ENCODE results near the gene ROR1. TPM values are rescaled to one million over a fixed set of nuclear protein-coding genes. Genes with fewer than 3 reads are reported as not detected.
"Not testable (repeated sequence)": the region's sequence is repeated elsewhere in the genome, so short reads cannot be mapped to it uniquely, and the experiment has no call there.

ROR1 gene
- polyA plus RNA-seq, 5 donors = 56.6 to 103 (median 89.0) TPM

DNA sequence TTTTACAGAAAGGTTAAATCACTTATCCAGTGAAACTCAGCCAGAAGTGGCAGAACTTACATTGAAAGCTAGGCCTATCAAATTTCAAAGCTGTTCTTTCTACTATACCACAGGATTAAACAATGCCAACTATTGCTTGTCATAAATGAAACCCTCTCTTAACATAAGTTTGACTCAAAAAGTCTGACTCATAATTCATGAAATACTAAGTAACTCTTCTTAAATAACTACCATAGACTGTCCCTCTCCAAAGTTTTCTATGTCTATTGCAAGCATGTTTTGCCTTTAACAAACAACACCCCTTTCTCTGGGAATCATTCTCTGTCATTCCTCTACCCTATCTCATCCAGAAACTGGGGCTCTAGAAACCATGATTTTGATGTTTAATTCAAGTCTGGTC, 320.1 kb downstream of the ROR1 start:
- DNase-seq = no peak

DNA sequence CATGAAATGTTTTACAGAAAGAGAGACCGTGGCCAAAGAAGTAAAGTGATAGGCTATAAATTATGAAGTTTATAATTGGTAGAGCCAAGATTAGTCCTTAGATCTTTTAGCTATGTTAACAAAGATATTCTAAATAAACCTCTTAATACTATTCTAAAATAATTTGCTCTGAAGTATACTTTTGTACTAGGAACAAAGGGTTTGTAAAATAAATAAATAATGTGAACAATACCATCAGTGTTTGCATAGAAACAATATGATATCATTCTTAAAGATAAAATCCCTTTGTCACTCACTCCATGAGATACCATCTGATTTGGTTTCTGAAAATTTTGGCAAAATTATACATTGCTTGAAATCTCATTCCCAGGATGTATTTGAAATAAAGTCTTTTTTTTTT, 322.0 kb downstream of the ROR1 start:
- no peak for DNase-seq

DNA sequence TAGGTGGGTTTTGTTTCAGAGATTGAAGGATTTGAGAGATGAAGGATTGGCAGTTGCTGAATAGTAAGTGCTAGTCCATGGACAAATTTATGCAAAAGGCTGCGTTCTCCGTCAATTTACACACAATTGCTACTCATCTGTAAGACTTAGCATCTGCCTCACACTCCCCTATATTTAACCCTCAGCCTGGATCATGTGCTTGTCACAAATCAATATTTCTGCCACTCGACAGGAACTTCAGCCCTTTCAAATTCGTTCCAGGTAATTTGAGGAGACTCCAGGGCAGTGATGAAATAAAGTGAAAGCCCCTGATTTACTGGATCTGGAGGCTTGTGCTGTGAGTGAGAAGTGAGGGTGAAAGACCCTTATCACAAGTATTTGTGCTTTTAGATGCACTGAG, 324.0 kb downstream of the ROR1 start:
- no peak for DNase-seq

DNA sequence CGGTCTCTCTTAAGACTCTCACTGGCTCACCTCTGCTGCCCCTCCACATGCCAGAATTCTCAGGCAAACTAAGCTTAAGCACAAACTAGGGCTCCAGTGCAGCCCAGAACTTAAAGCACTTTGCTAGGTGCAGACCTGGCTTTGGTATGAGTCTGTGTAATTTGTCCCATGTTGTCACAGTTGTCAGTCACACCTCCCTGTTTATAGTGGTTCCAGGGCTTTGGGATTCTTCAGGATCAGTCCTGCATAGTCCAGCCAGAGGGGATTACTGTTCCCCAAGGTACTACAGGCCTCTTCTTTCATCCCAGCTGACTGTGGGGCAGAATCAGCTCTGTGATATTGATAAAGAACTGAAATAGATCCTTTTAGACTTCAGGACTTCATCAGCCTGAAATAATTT, 324.6 kb downstream of the ROR1 start:
- no peak for DNase-seq

DNA sequence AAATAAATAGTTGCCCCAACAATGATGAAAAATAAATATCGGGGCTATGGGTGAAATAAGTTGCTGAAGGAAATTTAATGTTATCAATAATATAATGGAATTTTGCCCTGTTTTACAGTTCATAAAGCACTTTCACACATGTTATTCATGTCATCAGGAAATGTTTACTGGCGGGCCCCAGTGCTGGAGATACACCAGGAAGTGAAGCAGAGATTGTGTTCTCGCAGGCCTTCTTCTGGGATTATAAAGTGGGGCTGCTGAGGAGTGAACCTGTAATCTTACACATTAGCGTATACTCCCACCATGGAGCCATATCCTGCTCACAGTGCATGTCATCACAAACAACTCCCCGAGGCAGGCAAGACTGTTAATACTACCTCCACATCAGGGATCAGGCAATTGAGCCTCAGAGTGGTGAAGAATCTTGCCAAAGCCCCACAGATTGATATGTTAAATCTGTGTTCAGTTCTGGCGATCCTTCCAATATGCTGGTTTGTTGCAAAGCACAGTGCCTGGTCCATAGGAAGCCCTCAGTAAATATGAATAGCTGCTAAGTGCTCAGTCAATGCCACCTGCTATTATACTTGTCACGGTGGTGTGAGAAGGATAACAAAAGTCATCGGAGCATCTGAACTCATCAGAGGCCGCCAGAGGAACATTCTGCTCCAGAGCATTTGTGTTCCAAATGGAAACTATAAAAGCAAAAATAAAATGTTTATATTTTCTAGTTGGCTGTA, 325.2 kb downstream of the ROR1 start:
- no peak for DNase-seq

DNA sequence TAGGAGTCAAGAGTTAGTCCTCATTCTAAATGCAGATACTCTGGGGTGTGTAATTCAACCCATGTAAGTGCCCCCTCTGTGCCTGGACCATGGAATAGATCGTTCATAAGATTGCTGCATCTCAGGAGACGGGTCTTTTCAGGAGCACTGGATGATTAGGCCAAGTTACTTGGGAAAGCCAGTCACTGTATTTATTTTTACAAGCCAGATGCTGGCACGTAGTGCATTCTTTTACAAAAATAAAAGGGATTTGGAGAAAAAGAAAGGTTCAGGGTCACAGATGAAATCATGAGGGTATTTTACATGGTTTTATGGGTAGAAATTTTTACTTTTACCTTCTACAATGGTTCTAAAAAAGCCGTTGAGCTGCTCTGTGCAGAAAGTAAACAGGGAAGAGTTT, 327.0 kb downstream of the ROR1 start:
- no peak for DNase-seq

DNA sequence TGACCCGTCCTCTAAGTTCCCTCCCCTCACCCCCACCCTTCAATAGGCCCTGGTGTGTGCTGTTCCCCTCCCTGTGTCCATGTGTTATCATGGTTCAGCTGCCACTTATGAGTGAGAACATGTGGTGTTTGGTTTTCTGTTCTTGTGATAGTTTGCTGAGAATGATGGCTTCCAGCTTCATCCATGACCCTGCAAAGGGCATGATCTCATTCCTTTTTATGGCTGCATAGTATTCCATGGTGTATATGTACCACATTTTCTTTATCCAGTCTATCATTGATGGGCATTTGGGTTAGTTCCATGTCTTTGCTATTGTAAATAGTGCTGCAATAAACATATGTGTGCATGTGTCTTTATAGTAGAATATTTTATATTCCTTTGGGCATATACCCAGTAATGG, 330.8 kb downstream of the ROR1 start:
- DNase-seq = not testable (repeated sequence)

DNA sequence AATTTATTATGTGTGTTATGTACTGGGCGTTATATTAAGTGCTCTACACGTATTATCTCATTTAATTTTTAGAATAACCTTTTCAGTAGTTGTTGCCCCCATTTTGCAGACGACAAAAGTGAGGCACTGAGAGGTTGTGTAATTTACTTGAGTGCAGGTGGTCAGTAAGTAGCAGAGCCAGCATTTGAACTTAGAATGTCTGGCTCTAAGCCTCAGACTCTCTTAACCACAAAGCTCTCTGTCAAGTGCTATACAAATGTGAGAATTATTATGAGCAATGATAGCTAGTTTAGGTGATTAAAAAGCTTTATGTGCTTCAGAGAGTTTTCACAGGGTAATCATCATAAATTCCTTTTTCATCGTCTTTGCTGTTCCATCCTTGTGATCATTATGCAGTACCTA, 333.3 kb downstream of the ROR1 start:
- no peak for DNase-seq

DNA sequence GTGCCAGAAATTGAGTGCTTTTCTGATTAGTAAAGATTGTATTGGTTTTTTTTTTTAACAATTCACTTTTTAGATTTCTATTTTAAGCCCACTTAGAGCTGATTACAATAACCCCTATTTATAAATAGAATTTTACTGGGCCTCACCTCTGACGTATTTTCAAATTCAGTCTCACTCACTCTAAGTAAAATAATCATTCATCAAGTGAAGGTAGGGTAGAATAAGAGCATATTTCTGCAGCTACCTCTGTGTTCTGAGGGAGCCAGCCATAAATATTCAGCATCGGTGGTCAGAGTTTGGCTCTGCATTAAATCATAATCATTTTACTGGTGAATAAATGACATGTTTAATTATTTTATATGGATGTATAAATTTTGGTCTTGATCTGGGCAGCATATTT, 333.8 kb downstream of the ROR1 start:
- no peak for DNase-seq

DNA sequence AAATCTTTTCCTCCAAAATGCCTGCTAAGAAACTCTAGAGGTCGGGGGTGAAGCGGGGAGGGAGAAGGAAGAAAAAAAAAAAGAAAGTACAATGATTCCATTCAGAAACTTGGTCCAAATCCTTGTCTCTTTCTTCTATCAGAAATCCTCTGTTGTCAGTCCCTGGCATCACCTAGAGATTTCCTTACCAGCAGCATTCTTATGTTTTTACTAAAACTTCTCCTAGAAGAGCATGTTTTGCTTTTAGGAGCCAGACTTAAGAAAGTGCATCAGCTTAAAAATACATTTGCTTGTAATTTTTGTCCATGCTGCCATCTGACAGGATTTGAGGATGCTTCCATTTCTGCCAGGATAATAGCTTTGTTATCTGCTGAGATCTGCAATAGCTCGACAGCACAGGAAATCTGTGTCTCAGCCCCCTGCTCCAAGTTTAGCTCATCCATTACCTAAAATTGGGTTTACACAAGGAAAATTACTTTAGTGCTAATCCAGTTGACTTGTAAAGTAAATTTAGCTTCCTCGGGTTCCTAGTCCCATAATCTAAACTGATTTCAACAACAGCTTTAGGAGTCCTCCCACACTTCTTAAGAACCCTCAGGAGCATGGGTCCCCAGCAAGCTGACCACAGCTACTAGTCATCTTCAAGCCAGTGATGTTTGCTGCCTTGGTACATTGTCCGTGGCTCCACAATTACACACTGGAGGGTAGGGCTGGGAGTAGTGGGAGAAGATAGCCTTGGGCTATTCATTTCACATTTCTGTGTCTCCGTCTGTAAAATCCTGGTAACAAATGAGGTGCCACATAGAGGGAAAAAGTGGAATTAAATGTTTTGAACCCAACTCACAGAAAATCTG, 337.3 kb downstream of the ROR1 start:
- DNase-seq = no peak

DNA sequence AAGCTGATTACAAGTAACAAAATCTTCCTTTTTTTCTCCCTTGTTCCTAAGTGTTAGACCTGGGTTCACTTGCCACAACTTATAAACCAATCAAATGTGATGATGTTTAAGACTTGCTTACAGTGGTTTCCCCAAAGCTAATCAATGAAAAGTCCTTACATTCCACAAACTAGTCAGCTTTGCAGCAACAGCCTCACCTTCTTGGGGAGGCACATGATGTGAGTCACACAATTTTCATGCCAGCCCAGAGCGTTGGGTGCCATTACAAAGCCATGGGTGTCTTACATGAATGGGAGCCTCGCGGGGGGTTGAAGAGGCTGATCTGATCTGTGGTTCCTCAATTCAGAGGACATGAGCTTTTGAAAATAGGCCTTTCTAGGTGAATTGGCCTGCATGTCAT, 338.0 kb downstream of the ROR1 start:
- DNase-seq = no peak

DNA sequence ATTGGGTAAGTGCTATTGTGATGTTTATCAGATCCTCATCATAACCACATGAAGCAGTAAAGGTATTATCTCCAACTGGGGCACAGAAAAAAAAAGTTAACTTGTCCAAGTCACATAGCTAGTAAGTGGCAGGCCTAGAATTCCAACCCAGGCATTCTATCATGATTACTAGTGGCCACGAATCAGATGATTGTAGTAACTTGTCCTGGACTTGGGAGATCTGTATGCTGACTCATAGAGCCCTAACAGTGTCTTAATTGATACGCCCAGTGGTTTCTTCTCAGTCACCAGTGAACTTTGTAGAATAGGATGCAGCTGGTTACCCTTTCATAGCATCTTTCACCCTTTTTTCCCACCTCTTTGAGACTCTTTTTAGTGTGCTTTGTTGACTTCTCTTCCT, 338.5 kb downstream of the ROR1 start:
- DNase-seq = no peak

DNA sequence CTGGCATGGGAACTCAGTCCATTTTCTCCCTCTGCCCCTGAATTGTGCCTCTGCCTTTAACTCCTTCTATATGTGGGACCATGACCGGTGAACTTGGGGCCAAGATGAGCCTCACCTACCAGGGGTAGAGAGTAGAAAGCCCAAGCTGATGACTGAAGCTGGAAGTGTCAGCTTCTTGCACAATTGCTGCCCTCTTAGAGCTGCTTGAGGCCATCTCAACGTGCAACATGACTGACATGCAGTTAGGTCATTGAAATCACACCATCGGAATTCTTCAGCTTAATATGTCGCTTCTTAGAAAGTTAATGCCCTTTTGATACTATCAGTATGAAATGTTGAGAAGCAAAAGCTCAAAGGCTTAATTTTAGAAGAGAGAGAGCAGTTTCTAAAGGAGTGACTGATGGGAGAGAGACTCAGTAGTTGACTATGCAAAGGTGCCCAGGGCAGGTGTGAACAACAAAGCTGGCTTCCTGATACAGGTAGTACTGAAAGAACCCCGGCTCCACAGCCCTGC, 340.3 kb downstream of the ROR1 start:
- DNase-seq = no peak

DNA sequence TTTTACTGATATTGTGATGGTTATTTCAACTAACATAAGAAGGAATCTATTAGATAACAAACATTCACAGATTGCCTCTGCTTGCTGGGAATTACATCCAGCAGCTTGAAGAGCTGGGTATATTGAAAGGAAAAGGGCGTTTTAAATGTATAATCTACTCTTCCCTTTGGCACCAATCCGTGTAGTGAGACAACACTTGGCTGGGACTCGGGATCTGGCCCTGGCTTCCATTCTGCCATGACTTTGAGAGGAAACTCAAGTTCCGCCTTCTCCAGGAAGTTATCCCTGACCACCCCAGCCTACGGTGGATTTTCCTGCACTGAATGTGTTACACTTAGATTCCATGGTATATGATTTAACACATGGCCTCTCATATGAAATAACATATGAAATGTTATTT, 342.7 kb downstream of the ROR1 start:
- no peak for DNase-seq

DNA sequence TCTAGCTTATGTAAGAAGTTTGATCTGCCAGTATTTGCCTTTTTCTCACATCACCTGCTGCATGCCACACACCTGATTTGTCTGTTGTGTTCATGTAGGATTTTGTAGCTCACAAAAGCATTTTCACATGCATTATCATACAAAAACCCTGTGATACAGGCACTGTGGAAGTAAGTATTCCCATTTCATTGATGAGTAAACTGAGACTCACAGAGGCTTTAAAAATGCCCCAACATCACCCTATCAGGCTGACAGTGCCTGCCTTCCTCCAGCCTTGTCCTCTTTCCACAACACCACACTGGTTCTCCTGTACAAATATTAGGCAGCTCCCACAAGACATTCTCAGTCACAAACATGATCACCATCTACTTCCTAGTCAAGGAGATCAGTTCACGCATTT, 343.7 kb downstream of the ROR1 start:
- DNase-seq = no peak

DNA sequence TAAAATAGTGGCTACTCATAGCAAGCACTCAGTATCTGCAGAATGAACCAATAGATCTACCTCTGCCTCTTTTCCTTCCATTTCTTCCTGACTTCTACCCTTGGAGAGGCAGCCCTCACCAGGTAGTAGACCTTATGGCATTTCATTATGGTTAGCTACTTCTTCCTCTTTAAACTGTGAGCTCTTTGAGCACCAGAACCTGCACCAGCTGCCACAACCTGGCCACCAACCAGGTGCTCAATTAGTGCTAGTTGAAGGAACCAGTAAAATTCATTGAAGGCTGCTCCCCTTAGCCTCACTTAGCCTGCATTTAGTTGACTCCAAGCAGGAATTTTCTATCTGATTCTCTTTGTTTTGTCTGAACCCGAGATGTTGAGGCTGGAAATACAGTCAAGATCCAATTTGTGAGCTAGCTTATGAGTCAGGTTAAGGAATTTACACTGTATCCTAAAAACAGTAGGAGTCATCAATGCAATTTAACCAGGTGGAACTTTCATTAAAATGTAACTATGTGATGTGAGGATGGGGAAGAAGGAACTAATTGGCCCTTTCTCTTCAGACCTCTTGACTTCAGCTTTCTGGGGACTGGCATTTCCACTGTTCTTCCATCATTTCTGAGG, 348.1 kb downstream of the ROR1 start:
- DNase-seq = no peak

DNA sequence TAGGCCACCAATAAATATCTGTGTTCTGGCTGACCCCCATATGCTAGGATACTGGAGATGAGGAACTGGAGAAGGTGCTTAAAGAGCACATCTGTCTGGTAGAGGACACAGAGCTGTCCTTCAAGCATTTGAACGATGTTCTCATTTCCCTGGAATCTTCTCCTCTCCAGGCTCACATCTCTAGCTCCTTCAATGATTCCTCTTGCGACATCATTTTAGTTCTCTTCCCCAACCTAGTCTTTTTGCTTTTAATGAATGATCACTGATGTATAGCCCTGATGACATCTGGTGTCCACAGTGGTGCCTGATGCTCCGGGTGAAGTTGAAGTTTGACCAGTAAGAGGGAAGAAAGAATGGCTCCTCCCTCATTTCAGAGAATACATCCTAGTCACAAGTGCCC, 348.8 kb downstream of the ROR1 start:
- no peak for DNase-seq

DNA sequence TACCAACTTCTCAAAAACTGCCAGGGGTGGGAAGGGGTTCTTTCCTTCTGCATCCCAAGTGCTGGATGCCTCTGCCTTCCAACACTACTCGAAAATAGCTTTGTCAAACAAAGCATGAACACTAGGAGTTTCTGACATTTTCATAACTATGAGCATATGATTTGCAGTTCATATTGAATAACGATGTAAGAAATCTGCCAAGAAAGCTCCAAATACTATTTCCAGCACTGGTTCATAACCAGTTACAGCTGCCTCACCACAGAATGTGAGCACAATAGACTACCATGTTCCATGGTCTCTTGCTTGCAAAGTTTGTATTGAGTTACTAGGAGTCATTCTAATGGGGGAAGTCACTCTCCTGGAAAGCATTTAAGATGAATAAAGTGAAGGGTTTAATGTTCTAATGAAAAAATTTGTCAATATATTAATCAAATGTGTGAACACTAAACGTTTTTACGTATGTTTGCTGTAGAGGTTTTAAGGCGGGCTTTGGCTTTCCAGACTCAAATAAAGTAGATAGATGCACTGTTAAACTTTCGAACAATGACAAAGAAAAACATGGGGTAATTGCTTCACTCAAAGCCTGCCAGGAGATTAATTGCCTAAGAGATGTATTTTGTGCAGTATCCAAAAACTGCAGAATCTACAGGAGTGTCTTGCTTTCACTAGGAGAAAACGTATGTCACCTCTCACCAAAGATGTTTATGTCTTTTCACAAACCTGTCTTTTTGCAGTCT, 351.1 kb downstream of the ROR1 start:
- DNase-seq = no peak

DNA sequence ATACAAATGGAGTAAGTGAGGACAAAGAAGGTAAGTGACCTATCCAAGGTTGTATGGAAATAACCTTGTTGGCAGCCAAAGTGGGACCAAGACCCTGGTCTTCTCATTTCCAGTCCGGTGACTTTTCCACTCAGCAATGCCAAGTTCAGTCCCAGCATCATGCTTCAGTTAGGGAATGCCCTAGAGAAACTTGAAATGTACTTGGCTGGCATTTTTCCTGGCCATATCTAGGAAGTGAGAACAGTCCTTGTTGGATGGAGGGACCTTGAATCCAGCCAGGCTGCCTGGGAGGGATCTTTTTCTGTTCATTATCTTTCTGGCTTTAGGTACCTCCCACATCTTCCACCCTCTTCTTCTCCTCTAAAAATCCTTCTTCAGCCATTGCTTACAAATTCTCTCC, 352.8 kb downstream of the ROR1 start:
- no peak for DNase-seq

DNA sequence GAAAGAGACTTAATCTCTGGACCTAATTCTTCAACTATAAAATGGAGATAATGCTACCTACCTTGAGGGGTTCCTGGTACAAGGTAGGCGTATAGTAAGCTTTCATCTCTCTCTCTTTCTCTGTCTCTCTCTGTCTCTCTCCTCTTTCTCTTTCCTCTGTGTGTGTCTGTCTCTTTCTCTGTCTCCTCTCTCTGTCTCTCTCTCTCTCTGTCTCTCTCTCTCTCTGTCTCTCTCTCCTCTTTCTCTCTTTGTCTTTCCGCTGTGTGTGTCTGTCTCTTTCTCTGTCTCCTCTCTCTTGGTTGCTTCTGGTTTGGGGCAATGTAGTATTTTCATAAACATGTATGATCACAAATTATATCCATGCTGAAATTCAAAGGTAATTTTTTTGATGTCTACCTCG, 353.5 kb downstream of the ROR1 start:
- DNase-seq = no peak

DNA sequence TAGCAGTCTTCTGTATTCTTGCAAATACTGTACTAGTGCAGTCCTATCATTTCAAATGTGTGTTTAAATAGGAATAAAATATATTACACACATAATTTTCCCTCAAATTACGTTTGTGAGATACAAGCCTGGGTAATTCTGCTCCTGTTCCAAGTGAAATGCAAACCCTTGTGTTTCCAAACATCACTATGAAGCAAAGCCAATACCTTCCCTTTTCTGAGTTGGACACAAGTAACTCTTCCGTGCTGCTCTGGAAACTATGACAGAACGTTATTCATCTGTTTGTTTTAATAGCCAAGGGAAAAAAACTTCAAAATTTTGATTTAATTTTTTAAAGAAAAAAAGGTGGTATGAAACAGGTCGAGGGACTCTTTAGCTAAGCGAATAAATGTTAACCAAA, 355.9 kb downstream of the ROR1 start:
- no peak for DNase-seq

DNA sequence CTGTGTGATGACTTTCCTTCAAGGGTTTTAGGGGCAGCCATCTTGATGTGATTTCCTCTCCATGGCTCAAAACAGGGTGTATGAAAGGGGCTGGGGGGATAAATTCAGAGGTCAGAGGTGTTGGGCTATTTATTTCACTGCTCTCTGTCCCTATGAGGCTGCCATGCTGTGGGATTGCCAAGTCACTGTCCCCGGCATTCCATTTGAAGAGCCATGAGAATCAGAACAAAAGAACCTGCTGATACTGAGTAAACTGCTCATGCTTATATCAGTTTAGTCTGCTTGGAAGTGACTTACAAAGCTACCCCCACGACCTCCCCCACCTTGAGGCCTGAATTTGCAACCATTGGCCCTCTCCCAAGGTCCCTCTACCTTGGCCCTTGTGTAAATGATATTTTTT, 357.3 kb downstream of the ROR1 start:
- no peak for DNase-seq

Measured in right lung (tissue), 5 donors.